Amygdala (tissue), 56 donors: ENCODE data around the gene EPHA2.
"Not testable (repeated sequence)": the region's sequence is repeated elsewhere in the genome, so short reads cannot be mapped to it uniquely, and the experiment has no call there.

Experiments used
- DNase-seq, 56 donors: peaks; one replicate each; lab custom pipeline; 2025; lab: John Stamatoyannopoulos, UW

EPHA2 gene

DNA sequence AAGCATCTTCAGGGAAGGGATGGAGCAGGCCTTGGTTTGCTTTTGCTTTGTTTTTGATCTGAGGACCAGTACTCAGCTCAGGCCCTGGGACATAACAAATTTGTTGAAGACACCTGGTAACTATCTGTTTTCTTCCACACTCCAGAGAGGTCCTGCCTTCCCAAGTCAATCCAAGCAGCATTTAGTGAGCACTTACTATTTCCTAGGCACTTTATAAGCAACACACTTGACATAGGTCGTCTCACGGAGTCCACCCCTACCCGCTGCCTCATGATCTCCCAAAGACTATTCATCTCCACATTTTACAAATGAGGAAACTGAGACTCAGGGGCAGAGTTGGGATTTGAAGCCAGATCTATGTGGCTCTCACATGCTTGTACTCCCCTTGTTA, 14.4 kb upstream of the EPHA2 start:
- no peak for DNase-seq

DNA sequence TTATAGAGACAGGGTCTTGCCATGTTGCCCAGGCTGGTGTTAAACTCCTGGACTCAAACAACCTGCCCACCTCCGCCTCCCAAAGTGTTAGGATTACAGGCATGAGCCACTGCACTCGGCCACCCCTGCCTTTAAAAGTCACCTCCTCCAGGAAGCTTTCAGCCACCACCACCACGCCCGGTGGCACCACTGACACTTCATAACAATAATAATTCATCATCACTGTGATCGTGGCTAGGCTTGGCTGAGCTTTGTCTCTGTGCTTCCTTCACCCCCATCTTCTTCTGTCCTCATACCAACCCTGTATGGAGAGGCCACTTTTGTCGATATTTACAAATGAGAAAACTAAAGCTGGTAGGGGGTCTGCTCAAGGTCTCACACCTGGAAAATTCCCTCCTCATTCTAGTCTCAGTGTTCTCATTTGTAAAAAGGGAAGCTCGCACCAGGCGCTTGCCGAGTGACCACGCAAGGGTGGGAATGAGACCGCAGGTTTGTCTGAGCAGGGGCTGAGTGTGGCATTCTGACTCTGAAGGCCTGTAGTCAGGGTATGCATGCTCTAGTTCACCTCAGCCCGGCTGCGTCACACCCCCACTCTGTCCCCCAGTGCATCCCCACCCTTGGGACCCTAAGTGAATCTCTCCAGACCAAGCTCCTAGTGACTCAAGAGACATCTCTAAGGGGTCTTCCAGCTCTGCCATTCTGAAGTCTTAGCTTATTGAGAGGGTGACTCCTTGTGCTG, 12.9 kb upstream of the EPHA2 start:
- no peak for DNase-seq

DNA sequence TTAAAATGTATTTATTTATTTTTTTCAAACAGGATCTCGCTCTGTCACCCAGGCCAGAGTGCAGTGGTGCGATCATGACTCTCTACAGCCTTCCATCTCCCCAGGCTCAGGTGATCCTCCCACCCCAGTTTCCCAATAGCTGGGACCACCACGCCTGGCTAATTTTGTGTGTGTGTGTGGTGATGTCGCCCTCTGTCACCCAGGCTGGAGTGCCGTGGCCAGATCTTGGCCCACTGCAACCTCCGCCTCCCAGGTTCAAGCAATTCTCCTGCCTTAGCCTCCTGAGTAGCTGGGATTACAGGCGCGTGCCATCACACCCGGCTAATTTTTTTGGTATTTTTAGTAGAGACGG, 12.3 kb upstream of the EPHA2 start:
- DNase-seq, result not testable (repeated sequence)

DNA sequence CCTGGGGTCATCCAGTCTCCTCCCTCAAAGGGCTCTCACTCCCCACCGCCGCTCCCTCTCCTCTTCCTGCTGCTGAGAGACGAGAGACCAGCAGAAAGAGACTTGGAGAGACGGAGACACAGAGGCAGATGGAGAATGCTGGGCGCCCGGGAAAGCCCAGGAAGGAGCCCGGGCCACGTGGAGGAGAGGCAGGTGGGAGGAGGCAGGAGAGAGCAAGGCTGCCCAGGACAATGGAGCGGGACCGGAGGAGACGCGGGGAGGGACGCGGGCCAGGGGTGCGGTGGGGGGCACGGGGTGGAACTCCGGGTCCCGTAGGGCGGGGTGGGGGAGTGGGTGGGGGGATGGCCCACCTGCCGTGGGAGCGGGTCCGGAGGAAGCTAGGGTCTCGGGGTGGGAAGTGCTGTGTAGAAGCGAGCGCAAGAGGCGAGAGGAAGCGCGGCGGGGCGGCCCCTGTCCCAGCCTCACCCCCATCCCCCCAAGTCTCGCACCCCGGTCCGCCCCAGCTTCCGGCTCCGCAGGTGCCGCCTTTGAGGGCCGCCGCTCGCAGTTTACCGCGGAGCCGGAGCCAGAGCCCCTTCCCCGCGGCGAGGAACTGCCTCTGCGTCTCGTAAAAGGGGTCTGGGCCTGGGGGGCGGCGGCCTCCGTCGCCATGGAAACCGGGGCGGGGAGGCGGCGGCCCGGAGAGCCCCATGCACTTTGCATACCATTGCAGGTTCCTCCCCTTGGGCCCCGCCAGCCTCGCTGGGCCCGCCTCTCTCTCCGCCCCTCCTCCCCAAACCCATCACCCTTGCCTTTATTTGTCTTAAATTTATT, 11.7 kb upstream of the EPHA2 start:
- DNase-seq, result peak in 1 of 56 donors; percentile 25

DNA sequence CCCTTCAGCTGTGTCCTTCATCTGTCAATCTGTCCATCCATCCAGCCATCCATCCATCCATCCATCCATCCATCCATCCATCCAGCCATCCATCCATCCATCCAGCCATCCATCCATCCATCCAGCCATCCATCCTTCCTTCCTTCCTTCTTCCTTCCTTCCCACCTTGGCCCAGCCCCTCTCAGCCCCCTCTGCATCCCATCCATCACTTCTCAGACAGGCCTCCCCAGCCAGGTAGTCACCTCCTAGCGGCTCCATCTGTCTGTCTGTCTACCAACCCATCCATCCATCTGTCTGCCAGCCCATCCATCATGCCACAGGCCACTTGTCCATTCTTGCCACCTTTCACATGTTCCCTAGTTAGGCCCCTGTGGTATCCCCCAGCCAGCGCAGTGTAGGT, 10.2 kb upstream of the EPHA2 start:
- no peak for DNase-seq

DNA sequence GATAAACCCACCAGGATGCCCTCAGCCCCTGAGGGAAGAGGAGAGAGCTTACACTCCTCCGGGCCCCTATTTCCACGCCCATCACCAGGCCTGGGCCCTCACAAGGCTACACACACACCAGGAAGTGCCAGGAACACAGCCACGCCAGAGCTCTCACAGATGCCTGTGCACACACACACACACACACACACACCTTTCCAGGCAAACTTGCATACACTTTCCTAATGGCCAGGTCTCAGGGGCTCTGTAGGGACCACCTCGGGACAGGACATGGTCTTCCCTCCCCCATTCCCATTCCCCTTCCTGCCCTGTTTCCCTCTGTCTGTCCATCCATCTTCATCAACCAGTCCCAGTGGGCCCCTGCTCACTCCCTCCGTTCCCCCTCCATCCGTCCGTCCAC, 9.7 kb upstream of the EPHA2 start:
- DNase-seq, result no peak

DNA sequence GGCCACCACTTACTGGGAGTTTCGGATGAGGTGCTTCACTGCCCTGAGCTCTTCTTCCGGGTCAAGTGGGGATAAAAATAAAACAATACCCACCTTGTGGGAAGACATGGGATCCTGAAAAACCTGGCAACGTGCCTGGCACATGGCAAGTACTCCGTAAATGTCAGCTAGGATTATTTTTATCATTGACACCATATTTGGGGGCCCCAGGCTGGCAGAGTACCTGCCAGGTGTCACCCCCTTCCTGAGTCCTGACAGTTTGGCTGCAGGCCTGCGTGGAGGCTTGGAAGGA, 9.2 kb upstream of the EPHA2 start:
- DNase-seq, result no peak

DNA sequence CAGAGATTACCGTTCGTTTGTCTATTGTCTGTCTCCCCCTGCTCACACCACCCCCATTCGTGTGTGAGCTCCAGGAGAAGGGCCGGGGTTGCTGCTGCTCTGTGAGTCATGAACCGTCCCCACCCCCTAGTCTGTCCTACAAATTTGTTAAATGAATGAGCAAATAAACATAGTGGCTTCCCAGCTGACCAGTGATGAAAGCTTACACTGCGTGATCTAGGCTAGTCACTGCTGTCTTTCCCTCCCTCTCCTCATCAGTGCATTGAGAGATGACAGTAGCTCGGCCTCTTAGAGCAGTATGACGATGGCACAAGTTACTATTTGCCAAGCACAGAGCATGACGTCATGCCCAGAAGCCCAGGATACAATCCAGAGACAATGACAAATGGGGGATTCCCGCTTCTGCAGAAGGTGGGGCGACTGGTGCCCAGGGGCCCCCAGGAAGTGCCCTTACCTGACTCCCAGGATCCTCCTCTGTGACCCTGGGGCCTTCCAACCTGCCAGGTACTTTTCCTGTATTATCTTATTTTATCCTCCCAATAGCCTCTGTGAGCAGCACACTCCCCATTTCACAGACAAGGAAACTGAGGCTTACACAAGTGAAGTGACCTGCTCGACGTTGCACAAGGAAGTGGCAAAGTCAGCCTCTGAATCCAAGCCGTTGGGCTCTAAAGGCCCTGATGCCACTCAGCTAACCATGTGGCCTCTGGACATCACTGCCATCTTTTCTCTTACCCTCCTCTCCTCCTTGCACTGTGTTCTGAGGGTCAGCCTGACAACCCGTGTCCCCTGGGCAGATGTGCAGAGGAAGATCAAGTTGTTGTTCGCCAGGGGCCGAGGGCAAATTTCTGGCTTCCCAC, 8.6 kb upstream of the EPHA2 start:
- DNase-seq, result peak in 1 of 56 donors; percentile 37

DNA sequence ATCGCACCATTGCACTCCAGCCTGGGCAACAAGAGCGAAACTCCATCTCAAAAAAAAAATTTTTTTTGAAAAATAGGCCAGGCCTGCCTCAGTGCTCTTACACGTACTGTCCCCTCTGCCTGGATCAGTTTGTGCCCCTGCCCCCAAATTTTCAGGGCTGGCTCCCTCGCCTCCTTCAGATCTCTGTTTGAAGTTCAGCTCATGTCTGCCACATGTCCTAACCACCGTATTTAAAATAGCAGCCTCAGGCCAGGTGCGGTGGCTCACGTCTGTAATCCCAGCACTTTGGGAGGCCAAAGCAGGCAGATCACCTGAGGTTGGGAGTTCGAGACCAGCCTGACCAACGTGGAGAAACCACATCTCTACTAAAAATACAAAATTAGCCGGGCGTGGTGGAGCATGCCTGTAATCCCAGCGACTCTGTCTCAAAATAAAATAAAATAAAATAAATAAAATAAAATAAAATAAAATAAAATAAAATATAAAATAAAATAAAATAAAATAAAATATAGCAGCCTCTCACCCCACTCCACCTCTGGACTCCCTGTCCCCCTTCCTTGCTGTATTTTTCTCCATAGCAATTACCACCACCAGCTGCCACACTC, 7.8 kb upstream of the EPHA2 start:
- DNase-seq, result not testable (repeated sequence)

DNA sequence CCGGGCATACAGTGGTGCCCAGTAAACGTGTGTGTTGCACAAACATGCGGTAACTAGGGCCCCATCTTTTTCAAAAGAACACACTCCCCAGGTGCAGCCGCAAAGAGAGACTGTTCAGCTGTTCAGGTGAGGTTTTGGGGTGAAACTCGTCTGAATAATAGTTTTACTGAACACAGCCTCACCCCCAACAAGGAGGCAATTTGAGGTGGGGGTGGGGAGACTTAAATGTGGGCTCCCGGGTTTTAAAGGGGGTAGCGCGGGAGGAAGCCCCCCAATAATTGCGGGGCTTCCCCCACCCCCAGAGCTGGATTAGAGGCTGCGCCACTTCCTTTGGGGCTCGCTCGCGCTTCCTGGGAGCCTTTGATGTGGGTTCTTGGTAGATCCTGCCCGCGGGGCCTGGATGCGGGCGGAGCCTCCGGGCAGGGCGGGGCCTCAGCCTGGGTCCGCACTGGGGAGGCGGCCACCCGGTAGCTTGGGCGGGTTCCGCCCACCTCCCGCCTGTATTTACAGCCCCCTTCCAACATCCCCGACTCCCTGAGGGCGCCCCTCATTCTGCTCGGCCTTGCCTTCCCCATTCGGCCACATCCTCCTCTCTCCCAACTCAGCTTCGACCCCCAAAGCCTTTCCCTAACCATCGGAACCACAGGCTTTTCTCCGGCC, 6.4 kb upstream of the EPHA2 start:
- DNase-seq, result no peak

DNA sequence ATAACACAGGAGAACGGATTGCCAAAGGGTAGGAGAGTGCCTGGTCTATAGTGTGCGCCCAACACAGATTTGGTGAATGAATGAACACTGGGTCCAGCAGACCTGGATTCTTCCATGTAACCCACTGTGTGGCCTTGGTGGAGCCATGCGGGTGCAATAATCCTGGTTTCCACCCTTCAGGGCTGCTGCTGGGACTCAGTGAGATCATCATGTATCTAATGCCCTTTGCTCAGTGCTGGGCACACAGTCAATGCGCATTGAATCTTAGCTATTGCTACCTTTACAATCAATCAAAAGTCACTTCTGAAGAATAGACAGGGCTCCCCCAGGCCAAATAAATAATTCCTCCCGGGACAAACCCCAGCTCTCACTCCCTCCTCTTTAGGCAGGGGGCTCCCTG, 5.8 kb upstream of the EPHA2 start:
- DNase-seq, result no peak

DNA sequence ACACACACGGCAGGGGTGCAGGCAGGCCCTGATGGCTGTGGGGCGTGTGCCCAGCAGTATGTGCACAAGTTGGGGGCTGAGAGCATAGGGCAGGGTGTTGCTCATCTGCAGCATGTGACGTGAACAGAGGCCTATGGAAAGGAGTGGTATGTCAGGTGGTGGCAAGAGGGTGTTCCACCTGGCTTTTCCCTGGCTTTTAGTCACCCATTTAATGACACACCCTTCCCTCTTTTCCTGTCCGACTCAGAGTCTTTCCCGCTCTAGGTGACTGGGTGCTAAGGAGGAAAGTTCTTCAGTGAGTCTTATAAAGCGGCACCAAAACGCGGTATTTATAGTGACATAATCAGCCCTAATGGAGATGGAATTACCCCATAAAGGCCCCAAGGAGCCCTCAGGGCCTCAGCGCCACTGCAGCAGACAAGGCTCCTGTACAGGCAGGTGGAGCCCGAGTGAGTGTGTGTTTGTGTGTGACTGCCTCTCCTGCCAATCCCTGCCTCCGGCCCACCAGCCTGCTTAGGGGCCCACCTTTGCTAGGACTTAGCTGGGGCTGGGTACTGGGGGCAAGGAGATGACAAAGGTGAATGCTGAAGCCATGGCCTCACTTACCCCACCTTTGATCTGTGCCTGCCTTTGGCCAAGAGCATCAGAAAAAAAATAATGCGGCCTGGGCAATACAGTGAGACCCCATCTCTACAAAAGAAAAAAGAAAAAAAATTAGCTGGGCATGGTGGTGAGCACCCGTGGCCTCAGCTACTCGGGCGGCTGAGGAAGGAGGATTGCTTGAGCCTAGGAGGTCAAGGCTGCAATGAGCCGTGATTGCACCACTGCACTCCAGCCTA, 3.3 kb upstream of the EPHA2 start:
- no peak for DNase-seq

DNA sequence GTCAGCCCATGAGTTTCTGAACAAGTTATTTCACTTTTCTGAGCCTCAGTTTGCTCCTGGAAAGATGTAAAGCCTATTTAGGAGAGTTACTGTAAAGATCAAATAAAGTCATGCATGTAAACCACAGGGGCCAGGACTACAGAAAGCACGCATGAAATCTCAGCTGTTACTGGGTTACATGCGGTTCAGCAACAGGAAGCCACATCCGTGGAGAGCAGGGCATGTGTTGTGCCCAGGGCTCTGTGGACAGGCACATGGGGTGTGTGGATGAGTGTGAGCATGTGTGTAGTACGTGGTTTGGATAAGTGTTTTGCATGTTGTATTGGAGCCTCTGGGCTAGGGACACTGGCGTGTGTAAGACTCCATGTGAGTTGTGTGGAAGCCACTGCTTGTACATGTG, 2.2 kb upstream of the EPHA2 start:
- no peak for DNase-seq

DNA sequence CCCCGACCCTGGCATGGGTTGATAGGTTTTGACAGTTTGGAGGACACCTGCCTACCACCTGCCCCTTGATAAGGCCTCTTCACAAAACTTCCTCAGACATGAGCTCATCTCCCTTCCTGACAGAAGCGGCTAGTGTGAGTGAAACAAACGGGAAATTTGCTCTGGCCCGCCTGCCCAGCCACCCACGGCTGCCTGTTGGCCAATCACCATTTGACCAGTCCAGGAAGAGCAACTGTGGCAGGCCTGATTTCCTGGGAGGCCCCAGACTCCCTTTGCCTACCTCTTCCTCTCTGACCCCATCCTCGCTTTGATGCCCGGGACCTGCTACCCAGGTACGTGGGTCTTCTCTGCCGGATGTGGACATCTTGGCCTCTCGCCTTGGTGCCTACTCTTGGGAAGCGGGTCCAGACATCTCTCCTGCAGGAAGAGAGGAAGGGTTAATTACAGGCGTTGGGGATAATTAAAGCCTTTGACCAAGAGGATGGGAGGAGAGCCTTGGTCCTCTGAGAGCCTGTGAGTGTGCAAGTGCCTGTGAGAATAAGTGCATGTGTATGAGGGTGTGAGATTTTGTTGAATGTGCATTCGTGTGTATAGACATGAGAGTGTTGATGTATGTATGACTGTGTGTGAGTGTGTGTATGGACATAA, 1.1 kb upstream of the EPHA2 start:
- peak in 11 of 56 donors; percentile 7 to 32 (median 11) for DNase-seq

DNA sequence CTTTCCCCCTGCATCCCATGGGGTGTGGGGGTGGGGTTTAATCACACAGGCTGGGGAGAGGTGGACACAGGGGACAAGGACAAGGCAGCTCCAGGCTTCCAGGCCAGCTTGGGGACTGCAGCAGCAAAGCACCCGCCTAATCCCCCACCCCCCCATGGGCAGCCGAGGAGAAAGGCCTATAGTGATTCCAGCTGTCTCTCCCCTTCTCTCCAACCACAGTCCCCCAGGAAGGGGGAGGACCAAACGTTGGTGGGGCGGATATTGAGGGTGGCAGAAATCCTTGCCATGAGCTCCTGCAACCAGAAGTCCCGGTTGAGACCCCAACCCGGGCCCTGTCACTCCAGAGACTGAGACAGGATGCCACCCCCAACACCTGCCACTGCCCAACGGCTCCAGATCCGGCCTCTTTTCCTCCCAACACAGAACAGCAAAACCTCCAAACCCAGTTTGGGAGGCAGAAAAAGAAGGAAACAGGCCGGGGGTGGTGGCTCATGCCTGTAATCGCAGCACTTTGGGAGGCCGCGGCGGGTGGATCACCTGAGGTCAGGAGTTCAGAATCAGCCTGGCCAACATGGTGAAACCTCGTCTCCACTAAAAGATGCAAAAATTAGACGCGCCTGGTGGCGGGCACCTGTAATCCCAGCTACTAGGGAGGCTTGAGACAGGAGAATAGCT, 1.7 kb downstream of the EPHA2 start:
- DNase-seq, result no peak

DNA sequence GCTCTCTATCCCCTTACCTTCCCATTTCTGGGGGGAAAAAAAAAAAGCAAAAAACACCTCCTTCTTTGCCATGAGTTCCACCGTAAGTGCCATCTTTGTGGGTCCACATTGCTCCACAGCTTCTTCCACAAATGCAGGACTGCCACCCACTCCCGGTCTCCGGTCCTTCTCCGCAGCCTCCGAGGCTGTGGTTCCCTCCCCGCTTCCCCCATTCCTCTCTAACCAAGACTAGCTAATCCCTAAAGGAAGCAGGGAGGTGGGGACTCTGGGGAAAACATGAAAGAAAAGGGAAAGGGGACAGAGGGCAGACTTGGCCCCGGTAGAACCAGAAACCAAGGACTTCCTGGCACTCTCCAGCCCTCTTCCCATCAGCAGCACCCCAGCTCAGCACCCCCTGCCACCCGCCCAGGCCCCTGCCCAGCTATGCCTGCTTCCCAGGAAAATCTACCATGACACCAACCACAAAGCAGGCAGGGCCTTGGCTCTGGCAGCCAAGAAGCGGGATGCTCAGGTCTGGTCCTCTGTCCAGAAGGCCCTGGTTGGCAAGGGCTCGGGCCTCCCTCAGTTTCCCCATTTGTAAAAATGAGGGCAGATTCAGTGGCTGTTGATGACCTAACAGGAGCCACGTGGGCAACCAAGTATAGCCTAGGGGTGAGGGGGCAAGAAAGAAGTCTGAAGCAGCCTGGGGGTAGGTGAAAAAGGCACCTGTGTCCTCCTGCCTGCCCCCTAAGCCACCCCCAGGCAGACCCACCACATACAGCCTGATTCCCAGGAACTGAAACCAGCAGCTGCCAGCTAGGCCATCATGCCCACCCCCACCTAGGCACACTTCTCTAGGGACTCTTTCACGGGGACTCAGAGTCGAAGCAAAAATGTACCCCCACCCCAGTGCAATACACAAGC, 2.5 kb downstream of the EPHA2 start:
- no peak for DNase-seq

DNA sequence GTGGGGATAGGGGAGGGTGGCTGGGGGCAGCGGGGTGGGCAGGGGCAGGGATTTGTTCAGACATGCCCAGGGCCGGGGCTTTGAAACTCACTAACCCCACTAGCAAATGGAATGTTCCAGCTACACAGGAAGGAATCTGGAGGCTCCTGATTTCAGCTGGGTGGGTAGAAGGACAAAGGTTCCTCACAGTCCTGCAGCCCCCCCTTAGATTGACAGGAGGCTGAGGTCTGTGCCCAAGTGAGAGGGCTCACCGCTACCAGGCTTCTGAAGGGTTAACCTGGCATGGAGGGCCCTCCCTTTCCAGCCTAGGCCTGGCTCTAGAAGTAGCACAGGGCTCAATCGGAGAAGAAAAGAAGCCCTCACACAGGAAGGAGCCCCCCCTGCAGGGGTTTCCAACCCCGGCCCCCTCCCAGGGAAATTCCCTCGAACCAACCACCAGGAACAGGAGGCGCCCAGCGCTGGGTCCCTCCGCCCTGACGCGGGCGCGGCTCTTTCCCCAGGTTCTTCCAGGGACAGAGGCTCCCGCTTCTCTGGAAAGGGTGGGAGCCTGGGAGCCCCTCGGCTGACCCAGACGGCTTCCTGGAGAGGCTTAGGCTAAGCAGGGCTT, 3.3 kb downstream of the EPHA2 start:
- DNase-seq, result no peak
